Parathyroid adenoma (tissue), 2 donors: ENCODE data around the gene GALNT17.

ENCODE experiments used
- H2AFZ ChIP-seq: fragments of 300-600 bp; sonication (generic); one replicate; pipeline ENCODE4 v1.7.0; 2017; ENCODE audit warnings: antibody characterized with exemption, mild to moderate bottlenecking
- H3K27ac ChIP-seq: fragments of 300-600 bp; sonication (generic); one replicate; pipeline ENCODE4 v1.7.0; 2017
- H3K27me3 ChIP-seq: fragments of 300-600 bp; sonication (generic); one replicate; pipeline ENCODE4 v1.7.0; 2017; ENCODE audit warnings: low read length; ENCODE audit not compliant: control insufficient read depth, insufficient read depth
- H3K36me3 ChIP-seq: fragments of 300-600 bp; sonication (generic); one replicate; pipeline ENCODE4 v1.7.0; 2017; ENCODE audit warnings: low read length; ENCODE audit not compliant: control insufficient read depth, insufficient read depth
- H3K4me1 ChIP-seq: fragments of 300-600 bp; sonication (generic); one replicate; pipeline ENCODE4 v1.7.0; 2017; ENCODE audit warnings: control low read depth
- H3K4me2 ChIP-seq: fragments of 300-600 bp; sonication (generic); one replicate; pipeline ENCODE4 v1.7.0; 2017; ENCODE audit warnings: low read length
- H3K4me3 ChIP-seq: fragments of 300-600 bp; sonication (generic); one replicate; pipeline ENCODE4 v1.7.0; 2017; ENCODE audit warnings: low read depth, low read length
- H3K79me2 ChIP-seq: fragments of 300-600 bp; sonication (generic); one replicate; pipeline ENCODE4 v1.7.0; 2017; ENCODE audit warnings: control low read depth
- H3K9ac ChIP-seq: fragments of 300-600 bp; sonication (generic); one replicate; pipeline ENCODE4 v1.7.0; 2017; ENCODE audit warnings: mild to moderate bottlenecking
- H3K9me3 ChIP-seq: fragments of 300-600 bp; sonication (generic); one replicate; pipeline ENCODE4 v1.7.0; 2017; ENCODE audit warnings: low read length; ENCODE audit not compliant: control insufficient read depth
- TF ChIP-seq, protein P1 (sequence below): fragments of 300-600 bp; sonication (generic); IDR thresholded peaks from one replicate; pipeline ENCODE4 v1.7.0; 2017; ENCODE audit warnings: antibody characterized with exemption, mild to moderate bottlenecking
- donor health status: primary hyperparathyroidism.

Gene GALNT17

DNA sequence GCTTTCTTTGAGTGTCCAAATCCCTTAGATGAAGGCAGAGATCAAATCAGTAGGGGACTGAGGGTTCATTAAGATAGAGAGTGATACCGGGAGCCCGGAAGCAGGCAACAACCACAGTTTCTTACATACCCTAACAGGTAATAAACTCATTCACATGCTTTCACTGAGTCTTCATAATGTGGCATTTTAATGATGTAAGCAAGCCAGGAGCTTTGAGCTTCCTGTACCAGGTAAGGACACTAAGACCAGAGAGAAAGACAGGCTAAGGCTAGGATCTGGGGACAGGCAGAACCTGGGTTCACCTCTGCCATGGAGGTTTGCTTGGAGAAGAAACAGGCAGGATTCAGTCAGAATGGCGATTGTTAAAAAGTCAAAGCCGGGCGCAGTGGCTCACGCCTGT lies 618.3 kb downstream of the GALNT17 start:
- Histone ChIP-seq H3K27ac (no peak overlapping the region), H2AFZ (no peak overlapping the region), H3K27me3 (no peaks in the 10 kb centered on the region), H3K9me3 (no peaks in the 10 kb centered on the region), H3K9ac (no peak overlapping the region), H3K36me3 (no peaks in the 10 kb centered on the region), H3K4me2 (no peak overlapping the region), H3K4me1 (no peaks in the 10 kb centered on the region), H3K79me2 (no peaks in the 10 kb centered on the region), H3K4me3 (no peak overlapping the region)
- TF ChIP-seq, protein P1, sequence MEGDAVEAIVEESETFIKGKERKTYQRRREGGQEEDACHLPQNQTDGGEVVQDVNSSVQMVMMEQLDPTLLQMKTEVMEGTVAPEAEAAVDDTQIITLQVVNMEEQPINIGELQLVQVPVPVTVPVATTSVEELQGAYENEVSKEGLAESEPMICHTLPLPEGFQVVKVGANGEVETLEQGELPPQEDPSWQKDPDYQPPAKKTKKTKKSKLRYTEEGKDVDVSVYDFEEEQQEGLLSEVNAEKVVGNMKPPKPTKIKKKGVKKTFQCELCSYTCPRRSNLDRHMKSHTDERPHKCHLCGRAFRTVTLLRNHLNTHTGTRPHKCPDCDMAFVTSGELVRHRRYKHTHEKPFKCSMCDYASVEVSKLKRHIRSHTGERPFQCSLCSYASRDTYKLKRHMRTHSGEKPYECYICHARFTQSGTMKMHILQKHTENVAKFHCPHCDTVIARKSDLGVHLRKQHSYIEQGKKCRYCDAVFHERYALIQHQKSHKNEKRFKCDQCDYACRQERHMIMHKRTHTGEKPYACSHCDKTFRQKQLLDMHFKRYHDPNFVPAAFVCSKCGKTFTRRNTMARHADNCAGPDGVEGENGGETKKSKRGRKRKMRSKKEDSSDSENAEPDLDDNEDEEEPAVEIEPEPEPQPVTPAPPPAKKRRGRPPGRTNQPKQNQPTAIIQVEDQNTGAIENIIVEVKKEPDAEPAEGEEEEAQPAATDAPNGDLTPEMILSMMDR: no peak

DNA sequence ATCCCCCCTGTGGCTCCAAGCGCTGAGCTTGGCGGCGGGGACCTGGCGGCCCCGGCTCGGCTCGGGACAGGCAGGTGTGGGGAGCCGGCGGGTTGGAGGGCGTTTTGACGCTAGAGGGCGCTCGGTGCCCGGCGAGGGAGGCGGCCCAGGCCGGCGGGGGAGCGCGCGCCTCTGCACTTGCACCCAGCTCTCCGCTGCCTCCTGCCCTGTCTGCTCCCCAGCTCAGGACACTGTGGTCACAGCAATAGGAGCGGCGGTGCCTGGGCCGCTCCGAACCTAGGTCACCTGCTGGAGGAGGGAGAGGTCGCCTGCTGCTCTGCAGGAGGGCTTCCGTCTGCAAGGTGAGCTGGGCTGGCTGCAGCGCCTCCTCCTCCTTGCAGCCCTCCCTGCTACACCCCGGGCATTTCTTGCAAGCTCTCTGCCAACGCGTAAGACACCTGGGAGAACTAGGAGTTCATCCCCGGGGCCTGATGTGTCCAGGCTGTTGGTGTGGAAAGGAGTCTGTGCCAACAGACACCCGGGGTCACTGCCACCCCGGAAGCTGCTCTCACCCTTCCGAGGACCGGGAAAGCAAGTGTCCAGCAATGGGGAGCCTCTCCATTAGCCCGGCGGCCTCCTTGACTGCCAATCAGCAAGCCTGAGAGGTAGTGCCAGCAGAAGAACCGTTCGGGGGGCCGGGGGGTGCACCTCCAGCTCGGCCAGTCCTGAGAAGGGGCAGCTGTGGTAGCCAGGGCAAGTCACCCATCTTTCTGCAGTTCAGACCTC lies 620.4 kb downstream of the GALNT17 start:
- Histone ChIP-seq H3K36me3 (no peaks in the 10 kb centered on the region), H3K4me2 (no peak overlapping the region), H3K9me3 (no peaks in the 10 kb centered on the region), H3K4me3 (no peak overlapping the region), H2AFZ (no peak overlapping the region), H3K27ac (no peak overlapping the region), H3K4me1 (no peaks in the 10 kb centered on the region), H3K9ac (no peak overlapping the region), H3K27me3 (no peaks in the 10 kb centered on the region), H3K79me2 (no peaks in the 10 kb centered on the region)
- TF ChIP-seq, protein P1: no peak

DNA sequence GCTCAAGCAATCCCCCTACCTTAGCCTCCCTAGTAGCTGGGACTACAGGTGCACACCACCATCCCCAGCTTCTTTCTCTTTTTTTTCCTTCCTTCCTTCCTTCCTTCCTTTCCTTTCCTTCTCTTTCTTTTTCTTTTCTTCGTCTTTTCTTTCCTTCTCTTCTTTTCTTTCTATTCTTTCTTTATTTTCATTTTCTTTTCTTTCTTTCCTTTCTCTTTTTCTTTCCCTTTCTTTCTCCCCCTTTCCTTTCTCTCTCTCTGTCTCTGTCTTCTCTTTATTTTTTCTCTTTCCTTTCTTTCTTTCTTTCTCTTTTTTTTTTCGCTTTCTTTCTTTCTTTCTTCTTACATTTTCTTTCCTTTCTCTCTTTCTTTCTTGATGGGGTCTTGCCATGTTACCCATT lies 621.3 kb downstream of the GALNT17 start:
- no peak overlapping the region for H2AFZ ChIP-seq
- H3K79me2 ChIP-seq: no peaks in the 10 kb centered on the region
- no peaks in the 10 kb centered on the region for H3K27me3 ChIP-seq
- H3K27ac ChIP-seq: no peak overlapping the region
- TF ChIP-seq, protein P1: no peak
- H3K36me3 ChIP-seq: no peaks in the 10 kb centered on the region
- no peak overlapping the region for H3K4me3 ChIP-seq
- no peak overlapping the region for H3K4me2 ChIP-seq
- H3K9me3 ChIP-seq: no peaks in the 10 kb centered on the region
- H3K4me1 ChIP-seq: no peaks in the 10 kb centered on the region
- H3K9ac ChIP-seq: no peak overlapping the region

- H3K4me1 ChIP-seq: no peaks in the 10 kb centered on the region
Observed at GRCh38 chr7:71753956-71754664, 622.2 kb downstream of the GALNT17 start.

More at GRCh38 chr7:71753956-71754664, 622.2 kb downstream of the GALNT17 start:
- H3K4me2 ChIP-seq: no peak overlapping the region
- H3K9me3 ChIP-seq: no peaks in the 10 kb centered on the region
- H3K27ac ChIP-seq: no peak overlapping the region
- no peak overlapping the region for H2AFZ ChIP-seq
- H3K79me2 ChIP-seq: no peaks in the 10 kb centered on the region
- H3K4me3 ChIP-seq: no peak overlapping the region
- no peaks in the 10 kb centered on the region for H3K36me3 ChIP-seq
- TF ChIP-seq, protein P1: no peak
- no peak overlapping the region for H3K9ac ChIP-seq
- no peaks in the 10 kb centered on the region for H3K27me3 ChIP-seq
